ENCODE results near the gene APBB2.

APBB2 gene

GRCh38 chr4:41215155-41215554 is 813 bp upstream of the APBB2 start:
- DNase-seq = no peak

- DNase-seq = no peak
These were observed 444 bp upstream of the APBB2 start for GRCh38 chr4:41214825-41215146.

GRCh38 chr4:41213625-41214135 is 662 bp downstream of the APBB2 start:
- peak; percentile 57 for DNase-seq

- no peak for DNase-seq
These were observed 1.6 kb downstream of the APBB2 start for GRCh38 chr4:41212616-41213203.

GRCh38 chr4:41211951-41212615 is 2.3 kb downstream of the APBB2 start:
- DNase-seq = no peak

GRCh38 chr4:41209901-41210300 is 4.4 kb downstream of the APBB2 start:
- no peak for DNase-seq

GRCh38 chr4:41209187-41209586 is 5.2 kb downstream of the APBB2 start:
- no peak for DNase-seq

GRCh38 chr4:41207291-41207831 is 7.0 kb downstream of the APBB2 start:
- DNase-seq = no peak

- no peak for DNase-seq
These were observed 8.4 kb downstream of the APBB2 start for GRCh38 chr4:41205854-41206460.

GRCh38 chr4:41205130-41205529 is 9.2 kb downstream of the APBB2 start:
- DNase-seq = no peak

- DNase-seq = no peak
These were observed 9.9 kb downstream of the APBB2 start for GRCh38 chr4:41204400-41204978.

- DNase-seq = no peak
These were observed 10.5 kb downstream of the APBB2 start for GRCh38 chr4:41203841-41204240.

GRCh38 chr4:41202820-41203568 is 11.3 kb downstream of the APBB2 start:
- DNase-seq = no peak

GRCh38 chr4:41202356-41202755 is 12.0 kb downstream of the APBB2 start:
- no peak for DNase-seq

GRCh38 chr4:41200486-41201017 is 13.8 kb downstream of the APBB2 start:
- DNase-seq = no peak

GRCh38 chr4:41199788-41200187 is 14.6 kb downstream of the APBB2 start:
- DNase-seq = no peak

GRCh38 chr4:41197996-41198395 is 16.3 kb downstream of the APBB2 start:
- DNase-seq = no peak

- no peak for DNase-seq
These were observed 16.8 kb downstream of the APBB2 start for GRCh38 chr4:41197495-41197894.

- no peak for DNase-seq
These were observed 17.6 kb downstream of the APBB2 start for GRCh38 chr4:41196633-41197332.

GRCh38 chr4:41192136-41192535 is 22.2 kb downstream of the APBB2 start:
- no peak for DNase-seq

- no peak for DNase-seq
These were observed 24.7 kb downstream of the APBB2 start for GRCh38 chr4:41189666-41190065.

- no peak for DNase-seq
These were observed 25.3 kb downstream of the APBB2 start for GRCh38 chr4:41189076-41189475.
